Smooth muscle cell (in vitro differentiated cells): ENCODE results near the gene SYT12. TPM values are rescaled to one million over a fixed set of nuclear protein-coding genes. Genes with fewer than 3 reads are reported as not detected.

Source experiments
- DNase-seq: peaks from one replicate; lab custom pipeline; 2025; ENCODE audit not compliant: unreplicated experiment; lab: John Stamatoyannopoulos, UW
- H2AFZ ChIP-seq: fragments of 200-600 bp; sonication (generic); 2 replicates; pipeline ENCODE4 v1.6.0; 2016; ENCODE audit warnings: antibody characterized with exemption, low read depth, mild to moderate bottlenecking
- H3F3A ChIP-seq: fragments of 200-600 bp; sonication (generic); 2 replicates; pipeline ENCODE4 v1.6.0; 2017; ENCODE audit warnings: antibody characterized with exemption, low read depth
- H3K27ac ChIP-seq: fragments of 200-600 bp; sonication (generic); 2 replicates; pipeline ENCODE4 v1.5.1; 2016; ENCODE audit warnings: low read depth, mild to moderate bottlenecking
- H3K27me3 ChIP-seq: fragments of 200-600 bp; sonication (generic); 2 replicates; pipeline ENCODE4 v1.6.1; 2016; ENCODE audit warnings: low read depth, mild to moderate bottlenecking
- H3K36me3 ChIP-seq: fragments of 200-600 bp; sonication (generic); 2 replicates; pipeline ENCODE4 v1.5.1; 2016; ENCODE audit warnings: low read depth
- H3K4me1 ChIP-seq: fragments of 200-600 bp; sonication (generic); 2 replicates; pipeline ENCODE4 v1.5.1; 2016; ENCODE audit warnings: low read depth
- H3K4me2 ChIP-seq: fragments of 200-600 bp; sonication (generic); 2 replicates; pipeline ENCODE4 v1.6.0; 2016; ENCODE audit warnings: mild to moderate bottlenecking
- H3K4me3 ChIP-seq: fragments of 200-600 bp; sonication (generic); 2 replicates; pipeline ENCODE4 v1.5.1; 2016; ENCODE audit warnings: mild to moderate bottlenecking
- H3K79me2 ChIP-seq: fragments of 200-600 bp; sonication (generic); 2 replicates; pipeline ENCODE4 v1.6.0; 2016; ENCODE audit warnings: low read depth, mild to moderate bottlenecking
- H3K9ac ChIP-seq: fragments of 200-600 bp; sonication (generic); 2 replicates; pipeline ENCODE4 v1.6.0; 2016; ENCODE audit warnings: low read depth
- H3K9me3 ChIP-seq: fragments of 200-600 bp; sonication (generic); replicated peaks from 2 replicates; pipeline ENCODE4 v1.5.1; 2016; ENCODE audit warnings: low read depth
- H4K20me1 ChIP-seq: fragments of 200-600 bp; sonication (generic); 2 replicates; pipeline ENCODE4 v1.6.0; 2016; ENCODE audit warnings: low read depth
- CTCF ChIP-seq: fragments of 200-600 bp; sonication (generic); IDR thresholded peaks from 2 replicates; pipeline ENCODE4 v1.5.1; 2017; ENCODE audit warnings: borderline replicate concordance, mild to moderate bottlenecking, antibody characterized with exemption; ENCODE audit not compliant: insufficient read depth, poor library complexity, severe bottlenecking
- WGBS: methylation state at CpG from one replicate; pipeline ENCODE4 v1.1.7; 2016; ENCODE audit warnings: low lambda C conversion rate; 5-methylcytosine and 5-hydroxymethylcytosine counted together
- polyA plus RNA-seq: library from polyadenylated mRNA; unstranded; fragments of >200 nt; fragmentation: Nextera tagmentation; extraction: Ambion mirVana; gene quantifications from 2 replicates; pipeline ENCODE4 v1.2.1, GENCODE V29; 2016
- total RNA-seq: library from RNA; depleted of rRNA; stranded (reverse); fragments of >200 nt; gene quantifications from 2 replicates; pipeline ENCODE4 v1.2.3, GENCODE V29; 2014

The SYT12 gene
- total and polyA plus RNA-seq, 2 experiments from 2014 or later = 2.1 to 3.4 TPM

GRCh38 chr11:67048515-67049130 is 25.7 kb downstream of the SYT12 start:
- 95% methylated on average over 21 of the region's 22 CpGs for WGBS
- no peak for DNase-seq
- Histone ChIP-seq H3K36me3 (no peaks in the 10 kb centered on the region), H3K79me2 (no peaks in the 10 kb centered on the region), H4K20me1 (no peaks in the 10 kb centered on the region), H2AFZ (no peak overlapping the region), H3K27me3 (no peaks in the 10 kb centered on the region), H3K27ac (no peak overlapping the region), H3K4me1 (no peaks in the 10 kb centered on the region), H3K9me3 (no peaks in the 10 kb centered on the region), H3K4me3 (no peak overlapping the region), H3K9ac (no peak overlapping the region), H3K4me2 (no peak overlapping the region), H3F3A (no peaks in the 10 kb centered on the region)
- no peak for TF ChIP-seq CTCF

GRCh38 chr11:67050139-67050538 is 27.2 kb downstream of the SYT12 start:
- Histone ChIP-seq H4K20me1 (no peaks in the 10 kb centered on the region), H3K9me3 (no peaks in the 10 kb centered on the region), H3K9ac (no peak overlapping the region), H3K4me2 (no peak overlapping the region), H3K27me3 (no peaks in the 10 kb centered on the region), H3K4me3 (no peak overlapping the region), H3K79me2 (no peaks in the 10 kb centered on the region), H3K36me3 (no peaks in the 10 kb centered on the region), H3K4me1 (peaks cover 6% of the 10 kb centered on the region), H2AFZ (no peak overlapping the region), H3K27ac (no peak overlapping the region), H3F3A (peaks cover 8% of the 10 kb centered on the region)
- TF ChIP-seq CTCF = no peak
- DNase-seq = no peak
- 93% methylated on average over 3 of the region's 3 CpGs for WGBS

GRCh38 chr11:67051180-67051893 is 28.4 kb downstream of the SYT12 start:
- peaks cover 12% of the 10 kb centered on the region for H3F3A ChIP-seq
- peaks cover 18% of the 10 kb centered on the region for H3K4me1 ChIP-seq
- no peak overlapping the region for H3K9ac ChIP-seq
- DNase-seq = no peak
- H3K27me3 ChIP-seq = no peaks in the 10 kb centered on the region
- no peak overlapping the region for H3K27ac ChIP-seq
- no peaks in the 10 kb centered on the region for H3K9me3 ChIP-seq
- no peak overlapping the region for H3K4me2 ChIP-seq
- TF ChIP-seq CTCF = no peak
- no peaks in the 10 kb centered on the region for H3K36me3 ChIP-seq
- no peaks in the 10 kb centered on the region for H3K79me2 ChIP-seq
- H3K4me3 ChIP-seq = no peak overlapping the region
- H2AFZ ChIP-seq = no peak overlapping the region
- no peaks in the 10 kb centered on the region for H4K20me1 ChIP-seq
- 89% methylated on average over 9 of the region's 9 CpGs for WGBS
